Mesodermal cell (in vitro differentiated cells): ENCODE results near the gene VPS8.

ENCODE experiments used
- H3K27ac ChIP-seq: 2 replicates; pipeline ENCODE4 v1.7.0; 2013; ENCODE audit warnings: mild to moderate bottlenecking, low read depth, low read length, moderate library complexity; ENCODE audit not compliant: severe bottlenecking
- H3K36me3 ChIP-seq: 2 replicates; pipeline ENCODE4 v1.7.1; 2013; ENCODE audit warnings: mild to moderate bottlenecking, low read length, moderate library complexity; ENCODE audit not compliant: control insufficient read depth, insufficient read depth
- H3K4me1 ChIP-seq: one replicate; pipeline ENCODE4 v1.7.1; 2013; ENCODE audit warnings: mild to moderate bottlenecking, low read length; ENCODE audit not compliant: insufficient read depth, control insufficient read depth, poor library complexity, severe bottlenecking
- H3K4me3 ChIP-seq: 2 replicates; pipeline ENCODE4 v1.7.0; 2013; ENCODE audit warnings: low read length, control low read depth, mild to moderate bottlenecking; ENCODE audit not compliant: insufficient read depth, poor library complexity, severe bottlenecking; ENCODE audit errors: extremely low read depth
- H3K9me3 ChIP-seq: 2 replicates; pipeline ENCODE4 v1.7.1; 2013; ENCODE audit warnings: mild to moderate bottlenecking, low read length, moderate library complexity; ENCODE audit not compliant: control insufficient read depth
- WGBS, 2 experiments: methylation state at CpG; one replicate each; pipeline ENCODE4 v1.1.5; 2013; ENCODE audit warnings: missing lambda C conversion rate in 2 of 2; ENCODE audit not compliant: insufficient coverage in 2 of 2; 5-methylcytosine and 5-hydroxymethylcytosine counted together

Gene VPS8

GRCh38 chr3:185067173-185067572, 255.2 kb downstream of the VPS8 start:
- Histone ChIP-seq H3K9me3 (no peaks in the 10 kb centered on the region), H3K4me1 (no peaks in the 10 kb centered on the region), H3K4me3 (no peak overlapping the region), H3K27ac (no peak overlapping the region), H3K36me3 (no peaks in the 10 kb centered on the region)
- WGBS, 2 experiments, result 87 to 89% methylated on average over 9 to 10 of the region's 11 CpGs

GRCh38 chr3:185069037-185070030, 257.4 kb downstream of the VPS8 start:
- WGBS, 2 experiments, result 69 to 75% methylated on average over 24 to 27 of the region's 28 CpGs
- no peak overlapping the region for H3K27ac ChIP-seq
- no peaks in the 10 kb centered on the region for H3K36me3 ChIP-seq
- H3K4me1 ChIP-seq, result no peaks in the 10 kb centered on the region
- no peak overlapping the region for H3K4me3 ChIP-seq
- no peaks in the 10 kb centered on the region for H3K9me3 ChIP-seq

GRCh38 chr3:185070491-185071286, 258.7 kb downstream of the VPS8 start:
- no peak overlapping the region for H3K27ac ChIP-seq
- H3K36me3 ChIP-seq, result no peaks in the 10 kb centered on the region
- WGBS, 2 experiments, result 82 to 85% methylated on average over 18 to 21 of the region's 22 CpGs
- H3K4me3 ChIP-seq, result no peak overlapping the region
- no peaks in the 10 kb centered on the region for H3K9me3 ChIP-seq
- H3K4me1 ChIP-seq, result no peaks in the 10 kb centered on the region

GRCh38 chr3:185071287-185071800, 259.4 kb downstream of the VPS8 start:
- H3K4me3 ChIP-seq, result no peak overlapping the region
- no peaks in the 10 kb centered on the region for H3K9me3 ChIP-seq
- H3K4me1 ChIP-seq, result no peaks in the 10 kb centered on the region
- no peak overlapping the region for H3K27ac ChIP-seq
- WGBS, 2 experiments, result 77 to 82% methylated on average over 7 of the region's 7 CpGs
- H3K36me3 ChIP-seq, result no peaks in the 10 kb centered on the region

GRCh38 chr3:185075547-185075946, 263.6 kb downstream of the VPS8 start:
- WGBS, 2 experiments, result 91 to 94% methylated on average over 13 of the region's 13 CpGs
- Histone ChIP-seq H3K36me3 (no peaks in the 10 kb centered on the region), H3K4me1 (no peaks in the 10 kb centered on the region)

GRCh38 chr3:185076219-185076618, 264.3 kb downstream of the VPS8 start:
- no peak overlapping the region for H3K4me3 ChIP-seq
- 87 to 95% methylated on average over 3 to 6 of the region's 8 CpGs for WGBS, 2 experiments
- no peak overlapping the region for H3K27ac ChIP-seq
- no peaks in the 10 kb centered on the region for H3K9me3 ChIP-seq
- H3K36me3 ChIP-seq, result no peaks in the 10 kb centered on the region
- no peaks in the 10 kb centered on the region for H3K4me1 ChIP-seq

More at GRCh38 chr3:185075547-185075946, 263.6 kb downstream of the VPS8 start:
- no peaks in the 10 kb centered on the region for H3K9me3 ChIP-seq
- H3K4me3 ChIP-seq, result no peak overlapping the region
- no peak overlapping the region for H3K27ac ChIP-seq

- no CpG with 5 or more reads among the region's 1 CpG for WGBS, 2 experiments
- no peaks in the 10 kb centered on the region for H3K4me1 ChIP-seq
- H3K27ac ChIP-seq, result no peak overlapping the region
- H3K9me3 ChIP-seq, result no peaks in the 10 kb centered on the region
- H3K36me3 ChIP-seq, result no peaks in the 10 kb centered on the region
- no peak overlapping the region for H3K4me3 ChIP-seq
These were observed 267.7 kb downstream of the VPS8 start for GRCh38 chr3:185079625-185080024.

GRCh38 chr3:185081521-185081920, 269.6 kb downstream of the VPS8 start:
- WGBS, 2 experiments, result 86 to 100% methylated on average over 1 of the region's 1 CpG
- no peaks in the 10 kb centered on the region for H3K4me1 ChIP-seq
- no peaks in the 10 kb centered on the region for H3K36me3 ChIP-seq
- H3K27ac ChIP-seq, result no peak overlapping the region
- no peaks in the 10 kb centered on the region for H3K9me3 ChIP-seq
- no peak overlapping the region for H3K4me3 ChIP-seq

GRCh38 chr3:185082149-185082548, 270.2 kb downstream of the VPS8 start:
- WGBS, 2 experiments, result 88 to 90% methylated on average over 3 of the region's 3 CpGs
- H3K36me3 ChIP-seq, result no peaks in the 10 kb centered on the region
- no peaks in the 10 kb centered on the region for H3K4me1 ChIP-seq
- H3K9me3 ChIP-seq, result no peaks in the 10 kb centered on the region
- H3K27ac ChIP-seq, result no peak overlapping the region
- no peak overlapping the region for H3K4me3 ChIP-seq

- 87 to 93% methylated on average over 12 to 13 of the region's 14 CpGs for whole genome bisulfite sequencing, 2 experiments
- no peaks in the 10 kb centered on the region for H3K36me3 ChIP-seq
- no peaks in the 10 kb centered on the region for H3K4me1 ChIP-seq
- no peak overlapping the region for H3K27ac ChIP-seq
- no peak overlapping the region for H3K4me3 ChIP-seq
- no peaks in the 10 kb centered on the region for H3K9me3 ChIP-seq
These were observed 270.9 kb downstream of the VPS8 start for GRCh38 chr3:185082829-185083228.
